SK-N-SH treated with all-trans-retinoic acid at 6 μM for 48 hours (cell line): ENCODE data around the gene C2CD3.

Experiments
- ARNTL ChIP-seq: fragments of 450-650 bp; formaldehyde crosslinking; IDR thresholded peaks from 2 replicates; pipeline ENCODE4 v1.5.0; 2020; ENCODE audit warnings: low read depth, mild to moderate bottlenecking, moderate library complexity, borderline replicate concordance
- CREB5 ChIP-seq: fragments of 250-450 bp; sonication (Bioruptor Pico); IDR thresholded peaks from 2 replicates; pipeline ENCODE4 v1.5.1; 2020; ENCODE audit warnings: low read depth, mild to moderate bottlenecking, moderate library complexity
- CSDC2 ChIP-seq: fragments of 250-450 bp; sonication (Bioruptor Pico); IDR thresholded peaks from 2 replicates; pipeline ENCODE4 v1.5.0; 2020; ENCODE audit warnings: mild to moderate bottlenecking, moderate library complexity
- CSRNP3 ChIP-seq: fragments of 250-450 bp; sonication (Bioruptor Pico); IDR thresholded peaks from 2 replicates; pipeline ENCODE4 v1.5.1; 2021; ENCODE audit warnings: mild to moderate bottlenecking, moderate library complexity
- GLIS3 ChIP-seq: fragments of 250-450 bp; sonication (Bioruptor Pico); IDR thresholded peaks from 2 replicates; pipeline ENCODE4 v1.5.0; 2020; ENCODE audit warnings: mild to moderate bottlenecking, moderate library complexity
- PATZ1 ChIP-seq: fragments of 250-450 bp; sonication (Bioruptor Pico); IDR thresholded peaks from 2 replicates; pipeline ENCODE4 v1.8.0; 2020; ENCODE audit warnings: mild to moderate bottlenecking, moderate library complexity, borderline replicate concordance
- POU6F1 ChIP-seq: fragments of 250-450 bp; sonication (Bioruptor Pico); IDR thresholded peaks from 2 replicates; pipeline ENCODE4 v1.8.0; 2021; ENCODE audit warnings: low read depth, mild to moderate bottlenecking, moderate library complexity, borderline replicate concordance
- SNAI2 ChIP-seq: fragments of 250-450 bp; sonication (Bioruptor Pico); IDR thresholded peaks from 2 replicates; pipeline ENCODE4 v1.5.0; 2020; ENCODE audit warnings: mild to moderate bottlenecking, moderate library complexity
- TOX ChIP-seq: fragments of 250-450 bp; sonication (Bioruptor Pico); IDR thresholded peaks from 2 replicates; pipeline ENCODE4 v1.8.0; 2021; ENCODE audit warnings: mild to moderate bottlenecking, moderate library complexity, borderline replicate concordance
- TSHZ2 ChIP-seq: fragments of 250-450 bp; sonication (Bioruptor Pico); IDR thresholded peaks from 2 replicates; pipeline ENCODE4 v1.5.0; 2020; ENCODE audit warnings: mild to moderate bottlenecking, moderate library complexity
- ZC3H10 ChIP-seq: fragments of 250-450 bp; sonication (Bioruptor Pico); IDR thresholded peaks from 2 replicates; pipeline ENCODE4 v1.5.1; 2021; ENCODE audit warnings: mild to moderate bottlenecking, moderate library complexity
- ZFP3 ChIP-seq: fragments of 250-450 bp; sonication (Bioruptor Pico); IDR thresholded peaks from 2 replicates; pipeline ENCODE4 v1.5.0; 2020; ENCODE audit warnings: mild to moderate bottlenecking, moderate library complexity
- ZFP30 ChIP-seq: fragments of 450-650 bp; formaldehyde crosslinking; IDR thresholded peaks from 2 replicates; pipeline ENCODE4 v1.5.0; 2022; ENCODE audit warnings: mild to moderate bottlenecking, moderate library complexity
- ZNF565 ChIP-seq: fragments of 450-650 bp; formaldehyde crosslinking; conservative IDR thresholded peaks from 2 replicates; pipeline ENCODE4 v1.5.0; 2020; ENCODE audit warnings: low read depth, mild to moderate bottlenecking, moderate library complexity

DNA sequence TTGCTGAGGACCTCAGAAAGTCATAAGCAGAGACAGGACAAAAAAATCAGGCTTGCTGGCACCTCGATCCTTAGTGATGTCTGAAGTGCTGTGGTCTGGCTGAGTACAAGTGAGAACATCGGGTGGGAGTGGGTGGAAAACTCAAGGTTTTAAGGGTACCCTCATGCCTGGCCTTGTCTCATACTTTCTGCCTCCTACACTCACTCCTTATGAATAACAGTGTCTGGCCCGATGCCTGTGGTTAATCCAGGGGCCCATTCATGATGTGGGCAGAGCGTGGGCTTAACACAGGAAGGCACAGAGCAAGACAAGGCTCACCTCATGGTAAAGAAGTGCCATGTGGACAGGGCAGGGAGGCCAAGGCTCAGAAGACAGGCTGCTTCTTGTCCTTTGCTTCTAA is 150.9 kb downstream of the C2CD3 start:
- TF ChIP-seq CSRNP3 (CRISPR knock-in tag), result no peak
- no peak for TF ChIP-seq ZFP3 (CRISPR knock-in tag)
- TF ChIP-seq TSHZ2 (CRISPR knock-in tag), result no peak
- no peak for TF ChIP-seq ZFP30 (CRISPR knock-in tag)
- TF ChIP-seq PATZ1 (CRISPR knock-in tag), result no peak
- TF ChIP-seq TOX, result no peak
- no peak for TF ChIP-seq ZC3H10 (CRISPR knock-in tag)
- TF ChIP-seq ZNF565, result no peak
- TF ChIP-seq GLIS3 (CRISPR knock-in tag), result no peak
- TF ChIP-seq CREB5 (CRISPR knock-in tag), result no peak
- no peak for TF ChIP-seq SNAI2
- TF ChIP-seq POU6F1 (CRISPR knock-in tag), result no peak
- no peak for TF ChIP-seq CSDC2 (CRISPR knock-in tag)
- TF ChIP-seq ARNTL (CRISPR knock-in tag), result no peak
